ENCODE measurements around the gene UHRF1.
"Not testable (repeated sequence)": the region's sequence is repeated elsewhere in the genome, so short reads cannot be mapped to it uniquely, and the experiment has no call there.

The UHRF1 gene

GRCh38 chr19:4933528-4933927 is 24.2 kb downstream of the UHRF1 start:
- in situ Hi-C loops (cut with MboI; ENCODE audit: low sequenced_read_pairs): no loop called here

- in situ Hi-C loops (cut with MboI; ENCODE audit: low sequenced_read_pairs): no loop called here
Observed at GRCh38 chr19:4935444-4935843, 26.1 kb downstream of the UHRF1 start.

GRCh38 chr19:4937060-4937459 is 27.8 kb downstream of the UHRF1 start:
- in situ Hi-C loops (cut with MboI; ENCODE audit: low sequenced_read_pairs): no loop called here

- in situ Hi-C loops (cut with MboI; ENCODE audit: low sequenced_read_pairs): not testable (repeated sequence)
Observed at GRCh38 chr19:4938461-4938860, 29.2 kb downstream of the UHRF1 start.

- in situ Hi-C loops (cut with MboI; ENCODE audit: low sequenced_read_pairs): no loop called here
Observed at GRCh38 chr19:4939466-4939865, 30.2 kb downstream of the UHRF1 start.

GRCh38 chr19:4941638-4942169 is 32.4 kb downstream of the UHRF1 start:
- in situ Hi-C loops (cut with MboI; ENCODE audit: low sequenced_read_pairs): not testable (repeated sequence)

- in situ Hi-C loops (cut with MboI; ENCODE audit: low sequenced_read_pairs): not testable (repeated sequence)
Observed at GRCh38 chr19:4950650-4951049, 41.3 kb downstream of the UHRF1 start.

- in situ Hi-C loops (cut with MboI; ENCODE audit: low sequenced_read_pairs): no loop called here
Observed at GRCh38 chr19:4951656-4952055, 42.4 kb downstream of the UHRF1 start.

- in situ Hi-C loops (cut with MboI; ENCODE audit: low sequenced_read_pairs): no loop called here
Observed at GRCh38 chr19:4952945-4953344, 43.6 kb downstream of the UHRF1 start.

- in situ Hi-C loops (cut with MboI; ENCODE audit: low sequenced_read_pairs): not testable (repeated sequence)
Observed at GRCh38 chr19:4954320-4955149, 45.2 kb downstream of the UHRF1 start.

- in situ Hi-C loops (cut with MboI; ENCODE audit: low sequenced_read_pairs): no loop called here
Observed at GRCh38 chr19:4955274-4955673, 46.0 kb downstream of the UHRF1 start.

- in situ Hi-C loops (cut with MboI; ENCODE audit: low sequenced_read_pairs): no loop called here
Observed at GRCh38 chr19:4957981-4958380, 48.7 kb downstream of the UHRF1 start.

GRCh38 chr19:4962085-4962619 is 52.9 kb downstream of the UHRF1 start:
- in situ Hi-C loops (cut with MboI; ENCODE audit: low sequenced_read_pairs): no loop called here

GRCh38 chr19:4965061-4965460 is 55.8 kb downstream of the UHRF1 start:
- in situ Hi-C loops (cut with MboI; ENCODE audit: low sequenced_read_pairs): no loop called here

- in situ Hi-C loops (cut with MboI; ENCODE audit: low sequenced_read_pairs): no loop called here
Observed at GRCh38 chr19:4966591-4966990, 57.3 kb downstream of the UHRF1 start.

- in situ Hi-C loops (cut with MboI; ENCODE audit: low sequenced_read_pairs): no loop called here
Observed at GRCh38 chr19:4967738-4968461, 58.6 kb downstream of the UHRF1 start.

- in situ Hi-C loops (cut with MboI; ENCODE audit: low sequenced_read_pairs): no loop called here
Observed at GRCh38 chr19:4968462-4969291, 59.4 kb downstream of the UHRF1 start, which contains the start of gene KDM4B. Gene KDM4B (plus strand): TSS chr19:4969113. CDS start chr19:5032891, 63,778 bp downstream.

GRCh38 chr19:4969292-4969771 is 60.0 kb downstream of the UHRF1 start:
- in situ Hi-C loops (cut with MboI; ENCODE audit: low sequenced_read_pairs): no loop called here

GRCh38 chr19:4969772-4970531 is 60.7 kb downstream of the UHRF1 start:
- in situ Hi-C loops (cut with MboI; ENCODE audit: low sequenced_read_pairs): no loop called here
